EH (cell line): Measurements from ENCODE around the gene NLRC3.
"Not testable (repeated sequence)": the region's sequence is repeated elsewhere in the genome, so short reads cannot be mapped to it uniquely, and the experiment has no call there.

Experiments
- DNase-seq: peaks from one replicate; pipeline ENCODE4 v3.0.0-alpha.2; 2015; ENCODE audit warnings: low read depth

NLRC3 gene

GRCh38 chr16:3513892-3514583 is 63.2 kb downstream of the NLRC3 start:
- DNase-seq = no peak

DNA sequence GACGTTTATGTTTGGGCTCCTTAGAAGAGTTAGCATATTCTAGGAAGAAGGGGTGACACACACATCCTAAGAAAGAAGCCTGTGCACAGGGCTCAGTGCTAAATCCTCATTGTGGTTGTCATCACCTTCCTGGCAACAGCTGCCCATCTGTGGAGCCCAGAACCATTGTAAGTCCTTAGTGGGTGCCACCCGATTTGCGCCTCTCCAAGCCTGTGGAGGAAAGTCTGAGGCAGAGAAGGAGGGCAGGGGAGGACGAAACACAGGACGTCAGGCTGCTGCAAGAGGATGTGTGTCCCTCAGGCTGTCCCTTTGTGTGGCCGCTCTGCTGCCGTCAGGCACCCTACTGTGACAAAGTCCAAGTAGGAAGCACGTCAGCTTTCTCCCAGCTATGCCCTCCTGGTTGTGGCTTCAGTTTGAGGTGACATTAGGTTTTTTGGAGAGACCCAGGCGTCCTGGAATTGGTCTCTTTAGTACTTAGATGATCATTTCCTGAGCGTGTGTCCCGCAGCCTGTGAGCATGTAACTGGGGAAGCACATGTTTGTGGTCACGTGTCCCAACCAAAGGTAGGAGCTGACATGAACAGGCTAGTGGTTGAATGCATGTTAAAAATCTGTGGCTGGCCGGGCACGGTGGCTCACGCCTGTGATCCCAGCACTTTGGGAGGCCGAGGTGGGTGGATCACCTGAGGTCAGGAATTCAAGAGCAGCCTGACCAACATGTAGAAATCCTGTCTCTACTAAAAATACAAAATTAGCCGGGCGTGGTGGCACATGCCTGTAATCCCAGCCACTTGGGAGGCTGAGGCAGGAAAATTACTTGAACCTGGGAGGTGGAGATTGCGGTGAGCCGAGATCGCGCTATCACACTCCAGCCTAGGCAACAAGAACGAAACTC is 65.7 kb downstream of the NLRC3 start:
- no peak for DNase-seq

- DNase-seq = no peak
These were observed 66.8 kb downstream of the NLRC3 start for GRCh38 chr16:3510416-3510815.

DNA sequence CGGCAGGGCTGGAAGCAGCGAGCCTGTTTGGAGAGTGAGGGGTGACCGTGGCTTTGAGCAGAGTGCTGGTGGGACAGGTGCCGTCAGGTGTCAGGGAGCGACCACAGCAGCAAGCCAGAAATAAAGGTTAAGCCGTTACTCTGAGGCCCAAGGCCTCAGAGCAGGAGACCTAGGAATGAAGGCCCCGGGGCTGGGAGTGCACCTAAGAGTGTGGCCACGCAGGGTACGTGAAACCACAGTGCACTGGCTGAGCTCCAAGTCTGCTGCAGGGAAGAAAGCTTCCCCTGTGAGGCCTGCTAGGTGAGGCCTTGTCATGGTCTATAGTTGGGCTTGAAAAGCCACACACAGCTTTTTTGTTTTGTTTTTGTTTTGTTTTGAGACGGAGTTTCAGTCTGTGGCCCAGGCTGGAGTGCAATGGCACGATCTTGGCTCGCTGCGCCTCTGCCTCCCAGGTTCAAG is 67.7 kb downstream of the NLRC3 start:
- no peak for DNase-seq

DNA sequence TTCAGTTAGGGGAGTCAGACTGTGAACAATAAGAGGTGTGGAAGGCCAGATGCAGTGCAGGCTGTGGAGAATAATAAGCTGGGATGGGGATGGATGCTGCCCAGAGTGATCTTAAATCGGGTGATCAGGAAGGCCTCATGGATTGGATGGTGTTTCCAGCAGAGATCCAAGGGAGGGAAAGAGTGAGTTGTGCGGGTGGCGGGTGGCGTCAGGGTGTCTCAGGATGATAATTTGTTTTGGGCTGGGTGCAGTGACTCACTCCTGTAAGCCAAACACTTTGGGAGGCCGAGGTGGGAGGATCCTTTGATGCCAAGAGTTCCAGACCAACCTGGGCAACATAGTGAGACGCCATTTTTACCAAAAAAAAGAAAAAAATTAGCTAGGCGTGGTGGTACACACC is 68.5 kb downstream of the NLRC3 start:
- no peak for DNase-seq

- DNase-seq = no peak
These were observed 73.7 kb downstream of the NLRC3 start for GRCh38 chr16:3503523-3503922.

DNA sequence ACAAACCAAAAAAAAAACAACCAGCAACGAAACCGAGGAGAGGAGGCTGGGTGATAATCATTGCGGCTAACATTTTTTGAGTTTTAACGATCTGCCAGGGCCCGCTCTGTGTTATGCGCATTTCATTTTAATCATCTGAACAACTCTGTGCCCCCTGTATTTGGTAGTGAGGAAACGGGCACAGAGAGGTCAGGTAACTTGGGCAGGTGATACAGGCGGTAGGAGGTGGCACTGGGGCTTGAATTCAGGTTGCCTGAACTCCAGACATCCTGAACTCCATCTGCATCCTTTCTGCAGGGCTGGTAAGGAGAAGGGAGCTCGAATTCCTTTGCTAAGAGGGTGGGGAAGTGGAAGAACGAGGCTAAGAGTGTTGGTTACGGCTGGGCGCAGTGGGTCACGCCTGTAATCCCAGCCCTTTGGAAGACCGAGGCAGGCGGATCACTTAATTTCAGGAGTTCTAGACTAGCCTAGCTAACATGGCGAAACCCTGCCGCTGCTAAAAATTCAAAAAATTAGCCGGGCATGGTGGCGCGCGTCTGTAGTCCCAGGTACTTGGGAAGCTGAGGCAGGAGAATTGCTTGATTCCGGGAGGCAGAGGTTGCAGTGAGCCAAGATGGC is 75.3 kb downstream of the NLRC3 start:
- no peak for DNase-seq

GRCh38 chr16:3501412-3501761 is 75.8 kb downstream of the NLRC3 start:
- DNase-seq = not testable (repeated sequence)

DNA sequence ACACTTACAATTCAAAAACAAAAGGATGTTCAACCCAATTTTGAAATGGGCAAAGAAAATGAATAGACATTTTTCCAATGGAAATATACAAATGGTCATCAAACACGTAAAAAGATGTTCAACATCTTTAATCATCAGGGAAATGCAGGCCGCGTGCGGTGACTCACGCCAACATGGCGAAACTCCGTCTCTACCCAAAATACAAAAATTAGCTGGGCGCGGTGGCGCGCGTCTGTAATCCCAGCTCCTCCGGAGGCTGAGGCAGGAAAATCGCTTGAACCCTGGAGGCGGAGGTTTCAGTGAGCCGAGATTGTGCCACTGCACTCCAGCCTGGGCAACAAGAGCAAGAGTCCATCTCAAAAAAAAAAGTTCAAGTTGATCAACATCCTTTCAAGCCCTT is 78.2 kb downstream of the NLRC3 start:
- DNase-seq = no peak

DNA sequence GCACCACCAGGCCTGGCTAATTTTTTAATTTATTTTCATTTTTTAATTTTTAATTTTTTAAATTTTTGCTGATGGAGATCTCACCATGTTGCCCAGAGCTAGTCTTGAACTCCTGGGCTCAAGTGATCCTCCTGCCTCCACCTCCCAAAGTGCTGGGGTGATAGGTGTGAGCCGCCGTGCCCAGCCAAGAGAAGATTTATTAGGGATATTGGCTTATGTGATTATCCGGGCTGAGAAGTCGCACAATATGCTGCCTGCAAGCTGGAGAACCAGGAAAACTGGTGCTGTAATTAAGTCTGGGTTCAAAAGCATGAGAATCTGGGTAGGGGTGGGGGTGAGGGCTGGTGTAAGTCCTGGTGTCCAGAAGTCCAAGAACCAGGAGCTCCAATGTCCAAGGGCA is 79.4 kb downstream of the NLRC3 start:
- no peak for DNase-seq

- no peak for DNase-seq
These were observed 80.8 kb downstream of the NLRC3 start for GRCh38 chr16:3496386-3496785.

GRCh38 chr16:3495176-3495575 is 82.0 kb downstream of the NLRC3 start, which contains the start of gene C16orf90:
TSS of gene C16orf90 (minus strand) at chr16:3495489. CDS start at chr16:3495421, 68 bp downstream.
- no peak for DNase-seq

DNA sequence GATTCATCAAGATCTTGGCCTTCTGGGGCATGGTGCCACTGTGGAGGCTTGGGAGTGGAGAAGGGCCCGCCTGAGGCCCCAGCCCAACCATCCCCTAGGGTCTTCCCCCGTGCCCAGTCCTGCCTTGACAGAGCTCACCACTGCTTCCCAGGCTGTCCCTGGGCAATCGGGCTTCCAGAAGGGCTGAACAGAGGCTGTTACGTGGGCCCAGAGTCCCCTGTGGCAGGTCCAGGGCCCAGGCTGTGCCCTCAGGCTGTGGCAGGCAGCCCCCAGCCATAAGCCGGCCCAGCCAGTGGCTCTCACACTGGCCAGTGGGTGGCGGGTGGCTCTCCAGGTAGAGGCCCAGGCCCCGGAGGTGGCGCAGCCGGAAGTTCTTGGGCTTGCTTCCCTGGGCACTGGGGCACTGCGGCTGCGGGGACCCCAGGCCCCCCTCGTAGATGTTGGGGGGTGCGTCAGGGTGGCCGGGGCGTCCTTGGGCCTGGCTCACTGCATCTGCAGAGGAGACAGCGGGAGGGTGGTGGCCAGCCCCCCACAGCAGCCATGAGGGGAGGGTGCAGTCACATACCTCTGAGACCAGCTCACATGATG is 82.7 kb downstream of the NLRC3 start:
- no peak for DNase-seq

GRCh38 chr16:3492356-3492755 is 84.8 kb downstream of the NLRC3 start:
- no peak for DNase-seq

GRCh38 chr16:3490911-3491629 is 86.1 kb downstream of the NLRC3 start:
- DNase-seq = no peak
